GM13976 (cell line): Measurements from ENCODE around the gene FRS3.

Source experiments
- DNase-seq: peaks from one replicate; pipeline ENCODE4 v3.0.0; 2012; ENCODE audit warnings: low spot score
- in situ Hi-C: fragments of 300-500 bp; cut with MboI; formaldehyde crosslinking; loops from one replicate; pipeline ENCODE4 v1.12.0; 2022; ENCODE audit warnings: low sequenced_read_pairs, mixed read lengths, inconsistent platforms; ENCODE audit not compliant: unreplicated experiment
- TF ChIP-seq, protein P1 (sequence below): IDR thresholded peaks from 2 replicates; pipeline ENCODE4 v1.5.1; 2012; ENCODE audit warnings: borderline replicate concordance, mild to moderate bottlenecking; ENCODE audit not compliant: insufficient read depth; ENCODE audit errors: extremely low read depth, missing control alignments, control extremely low read depth

The FRS3 gene, protein sequence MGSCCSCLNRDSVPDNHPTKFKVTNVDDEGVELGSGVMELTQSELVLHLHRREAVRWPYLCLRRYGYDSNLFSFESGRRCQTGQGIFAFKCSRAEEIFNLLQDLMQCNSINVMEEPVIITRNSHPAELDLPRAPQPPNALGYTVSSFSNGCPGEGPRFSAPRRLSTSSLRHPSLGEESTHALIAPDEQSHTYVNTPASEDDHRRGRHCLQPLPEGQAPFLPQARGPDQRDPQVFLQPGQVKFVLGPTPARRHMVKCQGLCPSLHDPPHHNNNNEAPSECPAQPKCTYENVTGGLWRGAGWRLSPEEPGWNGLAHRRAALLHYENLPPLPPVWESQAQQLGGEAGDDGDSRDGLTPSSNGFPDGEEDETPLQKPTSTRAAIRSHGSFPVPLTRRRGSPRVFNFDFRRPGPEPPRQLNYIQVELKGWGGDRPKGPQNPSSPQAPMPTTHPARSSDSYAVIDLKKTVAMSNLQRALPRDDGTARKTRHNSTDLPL

DNA sequence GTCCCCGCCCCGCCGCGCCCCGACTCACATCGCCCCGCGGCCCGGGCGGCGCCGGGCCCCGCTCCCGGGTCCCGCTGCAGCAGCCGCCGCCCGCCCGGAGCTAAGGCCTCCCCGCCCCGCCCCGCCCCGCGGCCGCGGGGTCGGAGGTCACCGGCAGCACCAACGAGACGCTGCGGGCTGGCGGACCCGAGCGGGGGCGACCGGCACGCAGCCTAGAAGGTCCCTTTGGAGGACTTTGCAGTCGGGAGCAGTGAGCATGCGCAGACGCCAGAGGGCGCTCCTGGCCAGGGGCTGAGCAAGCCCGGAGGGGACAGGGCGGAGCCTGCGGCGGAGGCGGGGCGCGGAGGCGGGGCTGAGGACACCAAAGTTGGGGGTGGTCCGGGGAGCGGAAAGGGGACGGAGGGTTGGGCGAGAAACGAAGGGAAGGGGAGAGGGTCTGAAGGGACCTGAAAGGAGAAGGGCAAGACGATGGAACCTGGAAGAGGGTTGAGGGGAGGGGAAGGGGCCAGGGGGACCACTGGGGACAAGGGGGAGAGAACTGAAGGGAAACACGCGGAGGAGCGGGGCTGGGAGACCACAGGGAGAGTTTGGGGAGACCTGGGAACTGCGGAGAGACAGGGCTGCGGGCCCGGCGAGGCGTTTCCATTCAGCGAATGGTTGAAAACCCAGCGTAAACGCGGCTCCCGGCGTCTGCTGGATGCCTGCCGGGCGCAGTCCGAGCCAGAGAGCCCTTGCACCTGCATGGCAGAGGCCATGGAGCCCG, at the start of gene FRS3:
Gene FRS3 (minus strand): TSS at position 113 of the 763 bp plus-strand sequence. CDS start 2,913 bp downstream, outside the sequence.
- in situ Hi-C loops = no loop called here
- TF ChIP-seq, protein P1, sequence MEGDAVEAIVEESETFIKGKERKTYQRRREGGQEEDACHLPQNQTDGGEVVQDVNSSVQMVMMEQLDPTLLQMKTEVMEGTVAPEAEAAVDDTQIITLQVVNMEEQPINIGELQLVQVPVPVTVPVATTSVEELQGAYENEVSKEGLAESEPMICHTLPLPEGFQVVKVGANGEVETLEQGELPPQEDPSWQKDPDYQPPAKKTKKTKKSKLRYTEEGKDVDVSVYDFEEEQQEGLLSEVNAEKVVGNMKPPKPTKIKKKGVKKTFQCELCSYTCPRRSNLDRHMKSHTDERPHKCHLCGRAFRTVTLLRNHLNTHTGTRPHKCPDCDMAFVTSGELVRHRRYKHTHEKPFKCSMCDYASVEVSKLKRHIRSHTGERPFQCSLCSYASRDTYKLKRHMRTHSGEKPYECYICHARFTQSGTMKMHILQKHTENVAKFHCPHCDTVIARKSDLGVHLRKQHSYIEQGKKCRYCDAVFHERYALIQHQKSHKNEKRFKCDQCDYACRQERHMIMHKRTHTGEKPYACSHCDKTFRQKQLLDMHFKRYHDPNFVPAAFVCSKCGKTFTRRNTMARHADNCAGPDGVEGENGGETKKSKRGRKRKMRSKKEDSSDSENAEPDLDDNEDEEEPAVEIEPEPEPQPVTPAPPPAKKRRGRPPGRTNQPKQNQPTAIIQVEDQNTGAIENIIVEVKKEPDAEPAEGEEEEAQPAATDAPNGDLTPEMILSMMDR = peak; percentile 97

DNA sequence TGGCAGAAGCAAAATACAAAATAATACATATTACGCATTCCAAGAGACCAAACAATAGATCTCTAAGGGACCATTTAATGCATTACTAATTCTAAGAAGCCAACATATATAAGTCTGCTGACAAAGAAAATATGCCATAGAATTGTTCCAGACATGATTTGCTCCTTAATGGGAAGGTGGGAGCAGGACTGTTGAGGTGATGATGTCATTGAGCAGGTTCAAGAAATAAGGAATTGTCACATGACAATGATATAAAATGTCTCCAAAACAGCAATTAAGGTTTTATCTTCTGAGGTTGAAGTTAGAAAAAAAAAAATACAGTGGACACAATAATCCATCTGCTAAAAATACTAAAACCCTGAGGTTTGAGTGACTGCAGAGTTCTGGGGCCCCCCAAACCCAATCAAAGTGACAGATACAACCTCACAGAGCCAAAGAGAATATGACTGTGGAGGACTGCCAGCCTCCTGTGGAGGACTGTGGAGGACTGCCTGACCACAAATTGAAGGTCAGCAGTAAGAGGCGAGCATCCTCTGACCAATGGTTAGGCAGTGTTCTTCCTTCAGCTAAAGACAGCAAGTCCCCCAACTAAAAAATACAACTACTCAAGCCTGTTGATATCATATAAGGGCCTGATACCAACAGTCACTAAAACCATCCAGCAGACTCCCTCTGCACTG, 46.8 kb upstream of the FRS3 start:
- DNase-seq = no peak
- in situ Hi-C loops = no loop called here
- TF ChIP-seq, protein P1 = no peak

More for the DNA sequence above, at the start of gene FRS3:
- peak; percentile 99 for DNase-seq

DNA sequence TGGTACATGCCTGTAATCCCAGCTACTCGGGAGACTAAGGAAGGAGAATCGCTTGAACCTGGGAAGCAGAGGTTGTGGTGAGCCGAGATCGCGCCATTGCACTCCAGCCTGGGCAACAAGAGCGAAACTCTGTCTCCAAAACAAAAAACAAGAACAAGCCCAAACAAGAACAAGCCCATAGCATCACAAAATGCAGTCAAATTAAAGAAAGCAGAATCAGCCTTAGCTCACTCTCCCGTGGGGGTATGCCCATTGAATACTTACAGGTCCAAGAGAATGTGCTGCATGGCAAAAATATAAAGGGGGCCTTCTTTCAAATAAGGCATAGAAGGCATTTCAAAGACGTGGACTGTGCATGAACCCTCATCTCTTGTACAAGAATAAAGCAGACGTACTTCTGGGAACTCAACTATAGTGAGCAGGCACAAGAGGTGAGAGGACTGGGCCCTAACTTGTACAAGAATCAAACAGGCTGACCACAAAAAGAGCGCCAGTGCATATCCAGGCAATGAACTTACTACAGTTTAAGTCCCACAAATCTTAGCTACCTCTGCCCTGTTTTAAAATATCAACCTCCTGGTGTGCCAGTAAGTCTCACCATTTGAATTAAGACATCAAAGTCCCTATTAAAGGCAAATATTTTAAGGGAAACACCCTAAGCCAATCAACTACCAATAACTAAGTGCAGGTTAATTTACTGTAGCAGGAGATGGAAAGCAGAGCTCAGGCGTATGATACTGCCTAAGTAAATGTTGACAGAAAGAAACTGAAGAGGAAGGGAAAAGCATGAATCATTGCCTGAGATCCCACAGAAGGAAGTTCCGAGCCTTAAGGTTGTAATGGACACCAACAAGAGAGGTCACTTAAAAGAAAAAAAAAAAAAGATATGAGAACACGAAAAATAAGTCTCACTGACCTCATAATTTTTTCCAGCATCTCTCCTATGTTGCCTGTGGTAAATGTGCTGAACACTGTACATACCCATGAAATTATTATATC, 45.2 kb upstream of the FRS3 start:
- TF ChIP-seq, protein P1 = no peak
- in situ Hi-C loops = no loop called here
- no peak for DNase-seq

DNA sequence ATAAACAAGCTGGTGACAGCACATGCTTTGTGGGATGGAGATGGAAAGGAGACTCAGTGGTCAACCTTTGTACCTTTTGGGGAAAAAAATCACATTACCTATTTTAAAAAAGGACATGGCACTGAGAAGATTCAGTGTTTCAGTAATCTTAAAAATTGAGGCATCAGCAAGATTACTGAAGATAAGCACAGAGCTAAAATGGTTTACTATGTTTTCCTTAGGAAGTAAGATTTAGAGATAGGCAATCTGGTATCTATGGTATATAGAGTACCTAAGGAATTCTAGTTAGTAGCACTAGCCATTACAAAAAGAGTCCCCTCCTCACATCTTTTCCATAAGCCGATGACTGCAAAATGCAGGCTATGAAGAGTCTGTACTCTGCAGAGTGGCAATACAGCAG, 43.5 kb upstream of the FRS3 start:
- in situ Hi-C loops = no loop called here
- no peak for DNase-seq
- TF ChIP-seq, protein P1 = no peak

DNA sequence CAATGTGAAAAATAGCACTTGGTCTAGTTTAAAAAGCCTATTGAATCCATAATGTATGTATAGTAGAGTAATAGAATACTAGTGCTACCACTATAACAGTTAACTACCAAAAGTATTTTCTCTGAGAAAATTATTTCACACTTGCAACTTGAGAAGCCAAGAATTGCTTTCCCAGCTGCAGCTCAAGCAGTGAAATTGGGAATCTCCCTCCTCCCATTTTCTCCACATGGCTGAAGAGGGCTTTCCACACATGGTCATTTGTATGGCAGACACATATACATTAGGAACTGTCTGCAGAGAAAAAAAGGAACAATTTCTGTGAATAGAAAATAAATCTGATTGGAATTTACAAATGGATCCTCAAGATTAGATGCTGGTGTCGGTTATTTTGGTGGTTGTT, 42.3 kb upstream of the FRS3 start:
- no peak for DNase-seq

More for the DNA sequence above, 42.3 kb upstream of the FRS3 start:
- in situ Hi-C loops = no loop called here
- TF ChIP-seq, protein P1 = no peak
